ENCODE measurements around the gene REC8. TPM values are rescaled to one million over a fixed set of nuclear protein-coding genes. Genes with fewer than 3 reads are reported as not detected.
A peak's percentile ranks its signal among the peaks of the same experiment; 100 is the strongest.

Gene REC8
- polyA plus RNA-seq, 1 donor (not counting 4 experiments of a cell fraction or from before 2014, with no cell fraction given), result 6.3 TPM

DNA sequence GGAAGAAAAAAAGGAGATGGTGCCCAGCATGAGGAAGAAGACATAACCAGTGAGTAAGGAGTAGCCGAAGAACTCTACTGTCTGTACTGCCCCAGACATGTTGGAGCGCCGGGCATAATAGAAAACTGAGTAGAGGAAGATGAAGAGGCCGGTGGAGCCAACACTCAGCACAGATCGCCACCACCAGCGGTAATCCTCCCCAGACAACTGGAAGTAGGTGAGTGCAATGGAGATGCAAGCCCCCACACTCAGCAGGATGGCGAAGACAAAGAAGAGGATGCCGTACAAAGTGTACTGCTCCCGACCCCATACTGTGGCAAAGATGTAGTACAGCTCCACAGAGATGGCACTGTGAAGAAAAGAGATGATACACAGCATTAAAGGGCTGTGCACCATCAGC is 17.6 kb downstream of the REC8 start:
- Histone ChIP-seq H3K79me2 (ENCODE audit: control insufficient read depth, insufficient read depth, low read length) (peaks cover 34% of the 10 kb centered on the region), H3K9me1 (ENCODE audit: control insufficient read depth, extremely low read depth, insufficient read depth, low read length) (no peaks in the 10 kb centered on the region), H3K4me3 (ENCODE audit: control insufficient read depth in 2 of 3, extremely low read depth in 1 of 3, insufficient read depth in 2 of 3, low read depth in 1 of 3, low read length in 3 of 3) (peak overlapping the region in 1 of 3 experiments; percentile 89), H3K4me2 (ENCODE audit: control insufficient read depth, extremely low read depth, insufficient read depth, low read depth, low read length) (peak overlapping the region; percentile 73), H3K9ac (ENCODE audit: control insufficient read depth, extremely low read depth, insufficient read depth, low read length) (no peak overlapping the region), H3K27me3 (ENCODE audit: control insufficient read depth, extremely low read depth, insufficient read depth, low read length) (no peaks in the 10 kb centered on the region), H2AFZ (ENCODE audit: control insufficient read depth, low read length) (no peak overlapping the region), H3K27ac (ENCODE audit: control insufficient read depth, insufficient read depth, low read length) (peak overlapping the region; percentile 30), H3K9me3 (ENCODE audit: control insufficient read depth, low read depth, low read length) (no peaks in the 10 kb centered on the region), H3K4me1 (ENCODE audit: control insufficient read depth, extremely low read depth, insufficient read depth, low read length) (peaks cover 19% of the 10 kb centered on the region), H3K36me3 (ENCODE audit: control insufficient read depth in 2 of 2, extremely low read depth in 1 of 2, insufficient read depth in 2 of 2, low read length in 2 of 2) (peaks cover 37 to 49% of the 10 kb centered on the region in 2 experiments), H4K20me1 (ENCODE audit: control insufficient read depth, extremely low read depth, insufficient read depth, low read length) (peaks cover 4% of the 10 kb centered on the region)
- no peak for FAIRE-seq
- DNase-seq (ENCODE audit: low read depth, low spot score), result no peak
- dilution Hi-C loops (cut with MboI; ENCODE audit: extremely low pct_ligation_motif_present, low sequenced_read_pairs), result no loop called here
- TF ChIP-seq EZH2 (IDR thresholded peaks at IDR 0.05; ENCODE audit: low read length), result no peak
- TF ChIP-seq, protein P1, sequence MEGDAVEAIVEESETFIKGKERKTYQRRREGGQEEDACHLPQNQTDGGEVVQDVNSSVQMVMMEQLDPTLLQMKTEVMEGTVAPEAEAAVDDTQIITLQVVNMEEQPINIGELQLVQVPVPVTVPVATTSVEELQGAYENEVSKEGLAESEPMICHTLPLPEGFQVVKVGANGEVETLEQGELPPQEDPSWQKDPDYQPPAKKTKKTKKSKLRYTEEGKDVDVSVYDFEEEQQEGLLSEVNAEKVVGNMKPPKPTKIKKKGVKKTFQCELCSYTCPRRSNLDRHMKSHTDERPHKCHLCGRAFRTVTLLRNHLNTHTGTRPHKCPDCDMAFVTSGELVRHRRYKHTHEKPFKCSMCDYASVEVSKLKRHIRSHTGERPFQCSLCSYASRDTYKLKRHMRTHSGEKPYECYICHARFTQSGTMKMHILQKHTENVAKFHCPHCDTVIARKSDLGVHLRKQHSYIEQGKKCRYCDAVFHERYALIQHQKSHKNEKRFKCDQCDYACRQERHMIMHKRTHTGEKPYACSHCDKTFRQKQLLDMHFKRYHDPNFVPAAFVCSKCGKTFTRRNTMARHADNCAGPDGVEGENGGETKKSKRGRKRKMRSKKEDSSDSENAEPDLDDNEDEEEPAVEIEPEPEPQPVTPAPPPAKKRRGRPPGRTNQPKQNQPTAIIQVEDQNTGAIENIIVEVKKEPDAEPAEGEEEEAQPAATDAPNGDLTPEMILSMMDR (optimal IDR thresholded peaks at IDR 0.05 in 1 of 3, IDR thresholded peaks at IDR 0.05 in 1 of 3, conservative IDR thresholded peaks at IDR 0.05 in 1 of 3; ENCODE audit: extremely low read depth in 1 of 3, insufficient read depth in 2 of 3, low read length in 3 of 3), result no peak

DNA sequence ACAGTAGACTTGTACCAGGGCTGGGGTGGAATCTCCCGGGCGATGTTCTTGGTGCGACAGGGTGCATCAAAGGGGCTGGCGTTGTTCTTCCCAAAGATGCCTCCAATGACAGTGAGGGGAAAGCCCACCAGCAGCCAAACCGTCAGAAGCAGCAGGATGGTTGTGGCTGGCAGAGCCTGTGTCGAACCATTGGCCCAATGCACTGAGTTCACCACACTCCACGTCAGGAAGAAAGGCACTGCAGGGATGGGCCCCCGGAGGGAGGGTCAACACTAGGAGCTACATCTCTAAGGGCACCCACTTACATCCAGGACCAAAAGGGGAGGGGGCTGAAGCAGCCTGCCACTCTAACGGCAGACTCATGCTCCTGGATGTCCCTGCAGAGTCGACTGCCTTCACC is 18.5 kb downstream of the REC8 start:
- no peak overlapping the region for H3K4me2 ChIP-seq (ENCODE audit: control insufficient read depth, extremely low read depth, insufficient read depth, low read depth, low read length)
- no peak overlapping the region for H3K27ac ChIP-seq (ENCODE audit: control insufficient read depth, insufficient read depth, low read length)
- no peak overlapping the region for H3K4me3 ChIP-seq (ENCODE audit: control insufficient read depth in 2 of 3, extremely low read depth in 1 of 3, insufficient read depth in 2 of 3, low read depth in 1 of 3, low read length in 3 of 3)
- no peak overlapping the region for H2AFZ ChIP-seq (ENCODE audit: control insufficient read depth, low read length)
- H3K4me1 ChIP-seq (ENCODE audit: control insufficient read depth, extremely low read depth, insufficient read depth, low read length), result peaks cover 23% of the 10 kb centered on the region
- H3K27me3 ChIP-seq (ENCODE audit: control insufficient read depth, extremely low read depth, insufficient read depth, low read length), result no peaks in the 10 kb centered on the region
- DNase-seq (ENCODE audit: low read depth, low spot score) (no peak), FAIRE-seq (no peak)
- no peak for TF ChIP-seq EZH2 (IDR thresholded peaks at IDR 0.05; ENCODE audit: low read length)
- TF ChIP-seq, protein P1 (optimal IDR thresholded peaks at IDR 0.05 in 1 of 3, IDR thresholded peaks at IDR 0.05 in 1 of 3, conservative IDR thresholded peaks at IDR 0.05 in 1 of 3; ENCODE audit: extremely low read depth in 1 of 3, insufficient read depth in 2 of 3, low read length in 3 of 3), result no peak
- no peaks in the 10 kb centered on the region for H3K9me3 ChIP-seq (ENCODE audit: control insufficient read depth, low read depth, low read length)
- H3K9me1 ChIP-seq (ENCODE audit: control insufficient read depth, extremely low read depth, insufficient read depth, low read length), result no peaks in the 10 kb centered on the region
- H4K20me1 ChIP-seq (ENCODE audit: control insufficient read depth, extremely low read depth, insufficient read depth, low read length), result peaks cover 4% of the 10 kb centered on the region
- peaks cover 30 to 40% of the 10 kb centered on the region in 2 experiments for H3K36me3 ChIP-seq (ENCODE audit: control insufficient read depth in 2 of 2, extremely low read depth in 1 of 2, insufficient read depth in 2 of 2, low read length in 2 of 2)
- dilution Hi-C loops (cut with MboI; ENCODE audit: extremely low pct_ligation_motif_present, low sequenced_read_pairs), result no loop called here
- H3K9ac ChIP-seq (ENCODE audit: control insufficient read depth, extremely low read depth, insufficient read depth, low read length), result no peak overlapping the region
- peaks cover 42% of the 10 kb centered on the region for H3K79me2 ChIP-seq (ENCODE audit: control insufficient read depth, insufficient read depth, low read length)

Measured in keratinocyte (primary cell).